GM18858 (cell line): Measurements from ENCODE around the gene GTF3C4.

ENCODE experiments used
- ATAC-seq: cut with Tn5 transposase; IDR thresholded peaks from one replicate; pipeline ENCODE4 v1.9.1; 2021; ENCODE audit not compliant: unreplicated experiment

GTF3C4 gene

DNA sequence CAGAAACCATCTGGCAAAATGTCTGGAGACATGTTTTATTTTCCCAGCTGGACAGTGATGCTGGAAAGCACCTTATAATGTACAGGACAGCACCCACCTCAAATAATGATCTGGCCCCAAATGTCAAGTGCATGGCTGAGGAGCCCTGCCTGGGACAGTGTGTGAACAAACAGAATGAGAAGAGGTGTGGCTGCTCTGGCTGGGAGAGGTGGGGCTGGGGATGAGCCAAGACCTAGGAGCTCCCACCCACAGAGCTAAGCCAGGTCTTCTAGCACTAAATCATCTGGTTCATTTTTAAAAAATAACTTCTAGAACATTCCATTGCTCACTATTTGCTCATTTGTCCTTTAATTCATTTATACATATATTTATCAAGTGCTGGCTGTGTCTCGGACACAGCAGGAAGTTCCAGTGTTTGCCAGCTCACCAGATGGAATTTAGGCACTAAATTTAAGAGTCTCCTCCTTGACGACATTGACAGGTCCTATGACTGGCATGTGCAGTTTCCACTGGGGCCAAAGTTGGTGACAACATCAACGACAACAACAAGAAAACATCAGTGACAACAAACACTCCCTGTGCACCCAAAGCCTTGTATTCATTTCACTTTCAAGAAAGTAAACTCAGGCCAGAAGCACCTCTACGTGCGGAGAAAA is 59.1 kb downstream of the GTF3C4 start:
- no peak for ATAC-seq

DNA sequence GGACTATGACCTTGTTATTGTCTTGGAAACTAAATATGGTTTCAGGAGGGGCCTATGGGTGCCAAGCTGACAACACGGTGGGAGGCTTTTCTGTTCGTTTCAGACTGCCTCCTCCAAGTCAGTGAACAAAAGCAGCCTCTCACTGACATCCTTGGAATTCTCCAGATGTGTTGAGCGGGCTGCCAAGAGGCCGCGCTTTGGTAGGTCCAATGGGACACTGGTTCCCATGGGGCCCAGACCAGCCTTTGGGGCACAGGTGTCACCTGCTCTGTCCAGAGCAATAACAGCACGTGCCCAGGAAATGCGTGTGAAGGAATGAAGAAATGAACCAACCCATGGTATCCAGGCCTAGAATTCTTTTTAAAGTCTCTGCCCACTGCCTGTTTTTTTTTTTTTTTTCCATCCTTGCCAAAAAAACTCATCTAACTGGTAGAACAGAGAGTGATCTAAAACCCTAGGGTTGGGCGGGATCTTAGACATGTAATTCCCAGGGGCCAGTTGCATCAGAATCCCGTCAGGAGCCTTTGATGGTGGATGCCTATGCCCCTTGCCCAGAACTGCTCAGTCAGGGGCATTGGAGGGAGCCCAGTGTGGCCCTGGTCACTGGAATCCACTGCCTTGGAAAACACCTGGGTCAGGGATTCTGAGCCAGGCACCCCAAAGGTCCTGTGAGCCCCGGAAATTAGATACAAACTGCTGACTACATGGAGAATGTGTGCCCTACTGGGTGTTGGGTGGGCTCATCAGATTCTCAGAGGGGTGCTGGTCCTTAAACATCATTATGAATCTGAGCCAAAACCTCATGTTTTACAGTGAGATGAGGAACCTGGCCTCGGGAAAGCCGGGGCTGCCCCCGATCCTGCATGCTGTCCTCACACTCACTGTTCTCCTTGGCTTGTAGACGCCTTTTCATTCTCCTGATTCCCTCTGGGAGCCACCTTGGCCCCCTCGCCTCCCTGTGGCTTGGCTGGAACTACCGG is 60.1 kb downstream of the GTF3C4 start:
- no peak for ATAC-seq

DNA sequence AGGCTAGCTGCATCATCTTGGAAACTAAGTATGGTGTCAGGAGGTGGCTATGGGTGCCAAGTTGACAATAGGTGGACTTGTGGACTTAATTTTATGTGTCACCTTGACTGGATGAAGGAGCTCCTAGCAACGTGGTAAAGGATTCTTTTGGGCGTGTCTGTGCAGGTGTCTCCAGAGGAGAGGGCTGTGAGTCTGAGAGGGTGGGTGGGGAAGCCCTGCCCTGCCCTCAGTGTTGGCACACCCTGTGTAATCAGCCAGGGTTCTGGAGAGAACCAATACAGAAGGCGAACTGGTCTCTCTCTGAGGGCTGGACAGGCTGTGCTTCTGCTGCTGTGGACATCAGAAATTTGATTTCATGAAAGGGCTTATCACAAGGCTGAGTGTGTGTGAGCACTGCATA is 61.0 kb downstream of the GTF3C4 start:
- no peak for ATAC-seq

DNA sequence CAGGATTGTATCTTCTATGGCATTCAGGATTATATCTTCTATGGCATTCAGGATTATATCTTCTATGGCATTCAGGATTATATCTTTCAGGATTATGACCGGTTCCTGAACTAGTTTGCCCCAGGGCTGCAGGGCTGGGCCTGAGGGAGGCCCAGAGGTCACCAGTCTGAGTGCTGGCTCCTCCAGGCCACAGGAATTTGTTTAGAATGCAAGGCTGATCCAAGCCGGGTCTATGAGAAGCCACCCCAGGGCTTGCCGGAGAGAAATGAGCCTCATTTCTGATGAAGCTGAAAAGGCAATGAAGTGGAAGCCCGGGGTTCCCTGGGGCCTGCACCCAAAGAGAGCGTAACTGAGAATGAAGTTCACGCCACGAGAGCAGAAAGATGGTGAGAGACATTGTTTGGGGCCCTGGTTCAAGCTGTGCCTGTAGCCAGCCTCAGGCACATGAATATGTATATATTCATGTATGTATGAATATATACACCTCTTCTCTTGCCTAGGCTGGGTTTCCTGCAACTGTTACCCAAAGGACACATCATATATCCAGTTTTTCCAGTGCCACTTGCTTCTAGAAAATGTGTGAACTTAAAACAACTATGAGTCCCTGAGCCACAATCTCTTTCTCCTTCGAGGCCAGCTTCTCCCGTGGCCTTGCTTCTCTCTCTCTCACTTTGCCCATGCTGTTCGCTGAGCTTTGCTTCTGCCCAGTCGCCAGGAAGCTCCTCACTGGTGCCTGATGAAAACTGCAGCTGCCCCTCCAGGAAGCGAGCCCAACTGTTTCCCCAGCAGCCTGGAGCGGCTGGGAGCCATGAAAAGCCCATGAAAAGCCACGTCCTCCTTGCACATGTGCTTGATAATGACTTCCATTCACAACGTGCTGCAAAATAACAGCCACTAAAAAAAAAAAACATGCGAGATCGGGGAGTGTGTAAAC is 62.3 kb downstream of the GTF3C4 start:
- no peak for ATAC-seq

DNA sequence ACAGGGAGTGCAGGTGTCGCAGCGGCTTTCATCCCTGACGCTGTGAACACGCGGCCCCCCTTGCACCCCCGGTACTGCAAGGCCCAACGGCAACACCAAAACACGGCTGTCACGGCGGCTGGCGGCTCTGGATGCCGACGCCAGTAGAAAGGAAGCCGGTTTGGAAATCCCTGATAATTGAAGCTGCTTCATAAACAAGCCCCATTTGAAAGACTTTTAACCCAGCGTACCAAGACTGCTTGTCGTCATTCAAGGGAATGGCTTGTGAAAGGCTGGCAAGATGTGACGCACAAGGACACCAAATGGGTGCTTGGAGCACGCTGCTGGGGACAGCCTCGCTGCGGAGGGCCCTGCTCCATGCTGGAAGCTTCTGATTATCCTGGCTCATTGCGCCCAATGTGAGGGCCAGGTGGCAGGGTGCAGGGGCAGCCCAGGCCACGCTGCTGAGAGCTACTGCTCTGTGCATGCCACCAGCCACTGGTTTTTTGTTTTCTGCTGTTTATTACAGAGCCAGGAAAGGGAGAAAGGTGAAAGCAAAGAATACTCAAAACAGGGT is 63.1 kb downstream of the GTF3C4 start:
- ATAC-seq: no peak

DNA sequence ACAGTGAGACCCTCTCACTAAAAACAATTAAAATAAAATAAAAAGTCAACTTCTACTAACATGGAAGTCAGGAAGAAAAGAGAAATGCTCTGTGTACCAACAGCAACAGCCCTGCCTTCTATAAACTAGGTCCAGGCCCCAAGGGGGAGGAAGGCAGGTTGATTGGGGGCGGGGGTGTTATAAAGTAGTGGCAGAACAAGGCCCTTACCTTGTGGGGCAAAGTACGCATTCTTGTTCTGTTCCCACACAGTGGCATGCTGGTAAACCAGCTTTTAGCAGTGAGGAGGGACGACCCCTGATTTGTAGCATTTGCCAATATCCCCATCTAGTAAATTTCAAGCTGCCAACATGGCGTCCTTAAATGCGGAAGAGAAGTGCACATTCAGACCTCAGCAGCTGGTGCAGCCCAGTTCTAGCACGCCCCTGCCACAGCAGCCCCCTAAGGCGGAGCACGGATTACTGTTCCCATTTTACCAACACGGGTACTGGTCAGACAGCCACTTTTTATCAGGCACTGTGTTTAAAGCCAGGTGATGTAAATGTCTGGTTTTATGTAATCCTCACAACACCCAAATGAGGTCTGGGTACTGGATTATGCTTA is 69.5 kb downstream of the GTF3C4 start:
- no peak for ATAC-seq

DNA sequence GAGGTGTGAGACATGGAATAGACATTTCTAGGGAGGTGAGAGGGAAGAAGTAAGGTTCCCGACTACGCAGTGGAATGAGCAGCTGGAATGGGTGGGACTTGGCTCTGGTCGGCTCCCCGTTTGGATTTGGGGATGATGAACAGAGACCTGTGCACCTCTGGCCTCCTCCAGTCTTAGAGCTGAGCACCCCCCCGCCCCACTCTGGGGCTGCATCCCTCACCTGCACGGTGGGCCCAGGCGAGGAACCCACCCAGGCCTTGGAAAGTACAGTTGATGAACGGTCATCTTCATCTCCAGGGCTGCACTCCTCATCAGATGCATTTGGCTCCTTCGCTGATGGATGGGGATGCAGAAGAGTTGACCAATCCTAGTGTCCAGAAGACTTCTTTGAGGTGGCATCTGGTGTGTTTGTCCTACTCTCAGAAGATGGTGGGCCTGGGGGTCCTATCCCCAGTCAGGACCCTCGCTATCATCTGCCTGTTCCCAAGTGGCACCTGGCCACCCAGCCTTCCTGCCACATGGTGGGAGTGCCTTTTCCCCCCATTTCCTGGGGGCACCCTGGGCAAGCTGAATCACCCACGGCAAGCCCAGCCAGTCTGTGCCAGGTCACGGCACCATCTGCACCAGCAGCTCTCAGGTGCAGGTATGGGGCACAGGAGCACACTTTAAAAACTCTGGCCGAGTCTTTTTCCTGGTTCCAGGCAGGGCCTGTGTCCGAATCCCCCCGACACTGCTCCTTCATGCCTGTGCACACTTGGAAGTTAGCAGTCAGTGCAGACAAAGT is 70.5 kb downstream of the GTF3C4 start:
- no peak for ATAC-seq

DNA sequence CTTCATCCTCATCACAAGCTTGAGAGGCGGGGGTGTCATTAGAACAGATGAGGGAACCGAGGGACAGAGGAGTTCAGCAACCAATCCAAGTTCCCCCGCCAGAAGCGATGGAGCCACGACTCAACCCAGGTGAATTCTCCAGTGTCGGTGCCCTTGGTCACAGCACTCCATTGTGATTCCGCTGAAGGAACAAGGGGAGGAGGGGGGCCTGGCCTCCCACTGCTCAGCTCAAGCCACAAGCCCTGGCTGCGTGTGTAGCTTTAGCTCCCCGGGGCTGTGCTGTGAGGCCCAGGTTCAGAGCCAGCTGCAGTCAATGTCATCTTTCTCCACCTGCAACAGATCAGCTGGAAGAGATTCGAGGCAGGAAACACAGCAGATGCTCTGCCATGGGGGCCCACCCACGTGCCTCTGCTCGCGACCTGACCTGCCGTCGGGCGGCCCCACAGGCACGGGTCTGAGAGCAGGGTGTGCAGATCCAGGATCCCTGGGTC is 72.6 kb downstream of the GTF3C4 start:
- no peak for ATAC-seq

DNA sequence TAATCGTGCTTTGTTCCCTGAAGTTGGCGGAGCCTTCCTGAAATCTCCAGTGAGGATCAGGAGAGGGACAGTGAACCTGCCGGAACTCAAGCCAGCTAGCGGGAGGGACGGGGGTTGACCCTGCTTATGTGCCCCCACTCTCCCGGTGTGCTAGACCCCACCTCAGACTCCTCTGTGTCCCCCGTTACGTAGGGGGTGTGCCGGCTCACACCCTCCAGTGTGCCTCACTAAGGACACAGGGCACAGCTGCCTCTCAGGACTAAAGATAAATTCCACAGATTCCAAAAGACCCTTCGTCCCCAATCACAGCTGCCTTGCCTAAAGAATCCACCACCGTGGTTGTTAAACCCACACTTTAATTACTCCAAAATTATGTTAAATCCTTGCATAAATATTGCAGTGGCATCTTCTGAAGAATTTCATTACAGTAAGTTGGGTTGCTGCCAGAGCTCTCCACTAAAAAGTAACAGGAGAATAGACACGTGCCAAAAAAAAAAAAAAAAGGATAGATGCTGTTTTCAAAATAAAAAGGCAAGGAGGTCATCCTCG is 73.7 kb downstream of the GTF3C4 start:
- no peak for ATAC-seq
